NCI-H2029 (cell line): ENCODE results near the gene SDF2.
A peak's percentile ranks its signal among the peaks of the same experiment; 100 is the strongest.
"Not testable (repeated sequence)": the region's sequence is repeated elsewhere in the genome, so short reads cannot be mapped to it uniquely, and the experiment has no call there.

Source experiments
- DNase-seq: peaks from one replicate; lab custom pipeline; 2025; lab: John Stamatoyannopoulos, UW

The SDF2 gene

DNA sequence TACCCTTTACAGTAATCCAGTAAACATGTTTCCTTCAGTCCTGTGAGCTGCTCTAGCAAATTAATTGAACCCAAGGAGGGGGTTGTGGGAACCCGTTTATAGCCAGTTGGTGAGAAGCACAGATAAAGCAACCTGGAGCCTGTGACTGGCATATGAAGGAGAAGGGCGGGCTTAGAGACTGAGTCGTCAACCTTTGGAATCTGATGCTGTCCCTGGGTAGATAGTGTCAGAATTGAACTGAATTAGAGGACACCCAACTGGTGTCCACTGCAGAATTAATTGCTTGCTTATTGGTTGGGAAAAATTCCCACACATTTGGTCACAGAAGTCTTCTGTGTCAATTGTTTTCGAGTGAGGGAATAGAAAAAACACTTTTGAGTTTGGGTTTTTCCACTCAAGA is 34.9 kb downstream of the SDF2 start:
- no peak for DNase-seq

DNA sequence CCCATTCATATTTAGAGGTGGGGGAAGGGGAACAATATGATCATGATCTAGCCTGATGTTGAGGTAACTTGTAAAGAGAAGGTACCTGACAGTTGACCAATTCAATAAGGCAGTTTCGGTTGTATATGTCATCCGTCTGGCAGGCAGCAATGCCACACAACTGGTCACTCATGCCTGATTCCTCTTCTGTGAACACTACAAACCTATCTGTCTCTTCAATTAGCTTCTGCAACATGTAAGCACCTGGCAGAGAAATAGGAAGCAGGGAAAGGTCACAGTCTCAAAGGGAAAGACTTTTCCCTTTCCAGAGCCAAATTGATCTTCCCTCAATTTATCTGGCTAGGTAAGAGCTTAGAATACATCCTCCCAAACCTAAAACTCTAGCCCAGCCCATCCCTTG is 37.6 kb downstream of the SDF2 start:
- DNase-seq = no peak

DNA sequence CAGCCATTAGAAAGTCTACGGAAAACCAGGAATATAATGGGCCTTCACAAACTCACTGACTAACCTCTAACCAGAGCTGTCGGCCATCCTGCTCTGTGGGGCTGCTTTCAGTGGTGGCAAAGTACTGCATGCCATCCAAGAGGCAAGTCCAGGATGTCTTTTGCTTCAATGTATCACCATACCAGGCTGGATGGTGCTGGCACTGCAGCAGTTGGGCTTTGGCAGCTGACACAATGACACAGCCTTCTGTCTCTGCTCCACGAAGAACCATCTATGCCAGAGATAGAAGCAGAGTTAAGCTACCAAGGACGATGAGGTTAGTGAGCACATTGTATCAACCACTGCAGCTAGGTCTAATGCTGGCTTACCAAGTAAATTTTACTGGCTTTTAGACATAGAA is 38.0 kb downstream of the SDF2 start:
- DNase-seq = no peak

DNA sequence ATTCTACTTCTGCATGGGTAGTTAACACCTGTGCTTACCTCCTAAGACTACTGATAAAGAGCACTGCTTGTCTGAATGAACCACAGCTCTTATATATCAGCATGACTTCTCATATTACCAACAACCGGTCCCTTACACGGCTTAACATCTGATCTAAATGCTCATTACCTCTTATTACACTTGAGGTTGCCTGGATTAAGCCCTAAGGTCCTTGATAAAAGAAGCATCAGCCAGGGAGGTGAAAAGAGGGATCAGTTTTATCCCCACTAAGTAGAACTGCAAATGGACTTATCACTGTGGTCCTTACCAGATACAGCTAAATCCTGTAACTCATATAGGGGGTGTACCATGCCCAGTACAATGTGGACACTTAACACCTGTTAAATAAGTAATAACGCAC is 39.5 kb downstream of the SDF2 start:
- no peak for DNase-seq

DNA sequence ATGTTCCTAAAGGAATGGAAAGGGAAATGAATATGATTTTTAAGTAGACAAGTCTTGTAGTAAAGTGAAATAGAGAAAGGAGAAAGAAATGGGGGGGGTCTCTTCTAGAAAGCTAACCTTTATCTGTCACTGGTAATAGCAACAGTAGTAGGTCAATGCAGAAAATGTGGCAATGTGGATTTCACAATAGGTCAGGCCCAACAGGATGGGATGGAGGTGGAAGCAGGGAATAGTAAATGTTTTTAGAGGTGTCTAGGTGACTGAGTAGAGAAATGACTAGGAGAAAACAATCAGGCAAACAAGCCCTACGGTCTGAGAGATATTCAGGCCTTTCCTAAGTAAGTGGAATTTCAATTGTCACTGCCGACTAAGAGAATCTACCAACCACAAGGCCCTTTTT is 41.7 kb downstream of the SDF2 start:
- DNase-seq = no peak

DNA sequence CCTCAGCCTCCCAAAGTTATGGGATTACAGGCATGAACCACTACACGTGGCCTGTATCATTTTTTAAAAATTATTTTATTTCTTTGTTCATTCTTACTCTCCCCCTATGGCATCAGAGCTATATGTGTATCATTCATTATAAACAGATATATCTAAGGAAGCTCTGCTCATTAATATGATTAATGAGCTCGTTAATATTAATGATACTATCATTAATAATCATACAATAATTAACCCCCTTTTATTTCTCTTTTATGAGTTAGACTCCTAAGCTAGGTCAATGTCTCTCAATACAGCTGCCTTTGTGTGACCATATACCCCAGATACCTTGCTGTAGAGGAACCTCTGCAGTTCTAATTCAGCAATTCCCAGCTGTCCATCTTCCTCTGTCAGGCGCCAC is 43.2 kb downstream of the SDF2 start:
- DNase-seq = no peak

DNA sequence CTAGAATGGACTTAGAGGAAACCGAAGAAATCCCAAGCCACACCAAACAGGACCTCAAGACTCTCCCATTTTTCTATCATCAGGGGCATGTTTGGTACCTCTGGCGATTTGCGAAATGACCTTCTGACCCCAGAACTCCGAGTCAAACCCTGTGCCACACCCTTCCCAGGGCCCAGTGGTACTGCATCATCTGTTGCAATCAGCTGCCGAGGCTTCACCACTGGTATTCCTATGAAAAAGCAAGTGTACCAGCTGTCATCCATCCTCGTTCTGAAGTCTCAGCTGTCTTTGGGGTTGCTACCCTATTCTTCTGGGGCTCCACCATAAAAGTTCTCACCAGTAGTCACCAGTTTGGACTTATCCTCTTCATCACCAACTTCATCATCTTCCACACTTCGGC is 45.4 kb downstream of the SDF2 start:
- no peak for DNase-seq

DNA sequence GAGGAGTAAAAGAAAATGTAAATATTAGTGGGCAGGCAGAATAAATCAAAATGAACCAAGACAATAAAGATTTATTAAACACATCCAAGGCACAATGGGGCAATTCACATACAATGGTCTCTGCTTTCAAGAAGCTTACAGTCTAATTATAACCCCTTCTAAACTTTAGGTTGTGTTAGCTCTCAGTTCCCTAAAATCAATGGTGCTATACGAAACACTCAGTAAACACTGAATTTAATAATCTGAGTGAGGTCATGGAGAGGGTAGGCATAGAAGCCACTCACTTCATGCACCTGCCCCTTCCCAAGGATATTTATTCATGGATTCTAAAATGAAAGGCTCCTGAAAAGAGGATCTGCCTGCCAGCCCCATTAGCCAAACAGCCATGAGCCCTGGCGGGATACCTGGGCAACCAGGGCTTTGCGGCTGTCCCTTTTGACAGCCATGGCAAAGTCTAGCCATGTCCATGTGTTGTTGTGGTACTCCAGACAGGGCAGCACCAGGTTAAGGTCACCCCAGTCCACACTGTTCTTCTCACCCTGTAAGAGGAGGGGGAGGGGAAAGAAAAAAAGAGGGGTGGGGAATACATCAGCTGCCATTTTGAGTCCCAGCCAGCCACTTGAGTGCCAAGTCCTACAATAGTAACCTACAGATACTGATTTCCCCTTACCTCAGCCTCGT is 46.3 kb downstream of the SDF2 start:
- peak; percentile 56 for DNase-seq

DNA sequence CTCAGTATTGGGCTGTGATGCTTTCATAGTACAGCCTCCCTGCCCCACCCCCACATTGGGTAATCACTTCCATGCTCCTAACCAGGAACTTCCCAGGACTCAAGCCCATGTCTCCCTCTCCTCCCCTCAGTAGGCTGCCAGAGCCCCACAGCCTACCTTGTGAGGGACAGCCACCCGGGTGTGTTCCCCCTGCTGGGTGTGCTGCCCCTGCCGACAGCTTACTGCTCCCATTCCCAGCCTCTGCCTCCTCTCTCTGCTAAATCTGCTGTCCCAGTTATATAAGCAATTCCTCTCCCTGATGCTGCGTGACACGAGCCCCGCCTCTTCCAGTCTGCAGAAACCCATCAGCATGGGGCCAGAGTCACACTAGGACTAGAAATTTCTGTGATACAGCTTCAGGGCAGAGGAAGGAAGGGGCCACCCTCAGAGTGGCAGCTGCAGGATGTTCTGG is 47.8 kb downstream of the SDF2 start, which contains the start of gene RSKR:
RSKR (minus strand) TSS at position 255 of the 451 bp plus-strand sequence; CDS start at position 231, 24 bp downstream.
- no peak for DNase-seq

DNA sequence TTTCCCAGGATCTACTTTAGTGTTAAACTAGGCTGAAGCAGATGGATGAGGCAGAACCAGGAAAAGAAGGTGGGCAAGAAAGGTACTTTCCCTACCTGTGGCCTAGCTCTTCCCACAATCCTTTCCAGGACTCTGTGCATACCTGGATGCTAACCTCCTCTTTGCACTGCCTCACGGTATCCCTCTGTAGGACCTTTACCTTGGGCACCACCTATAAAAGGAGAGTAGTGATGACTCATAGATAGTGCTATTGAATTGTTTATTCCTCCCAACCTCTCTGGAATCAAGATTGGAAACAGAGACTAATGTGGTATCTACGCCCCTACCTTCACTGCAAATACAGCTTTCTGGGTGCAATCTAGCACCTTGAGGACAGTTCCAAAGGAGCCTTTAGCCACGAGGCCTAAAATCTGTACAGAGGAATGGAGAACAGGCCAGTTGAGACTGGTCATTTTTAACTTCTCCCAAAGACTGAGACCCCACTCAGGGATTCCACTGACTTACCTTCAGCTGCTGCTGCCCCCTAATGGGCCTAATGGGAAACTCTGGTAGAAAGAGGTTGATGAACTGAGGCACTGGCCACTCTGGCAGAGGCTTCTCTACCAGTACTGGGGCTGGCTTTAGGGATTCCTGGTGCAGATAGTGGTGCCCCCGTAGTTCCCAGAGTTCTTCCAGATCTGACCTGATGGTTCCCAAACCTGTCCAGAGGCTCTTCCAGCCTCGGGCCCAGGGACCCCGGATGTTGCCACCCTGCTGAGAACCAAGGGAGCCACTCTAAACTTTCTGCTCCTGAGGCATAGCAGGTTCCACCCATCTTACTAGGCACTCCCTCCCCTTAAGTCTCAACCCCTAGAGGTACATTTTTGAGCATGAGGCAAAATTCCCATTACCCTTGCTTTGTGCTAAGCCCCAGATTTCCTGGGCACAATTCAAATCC is 48.5 kb downstream of the SDF2 start:
- no peak for DNase-seq

DNA sequence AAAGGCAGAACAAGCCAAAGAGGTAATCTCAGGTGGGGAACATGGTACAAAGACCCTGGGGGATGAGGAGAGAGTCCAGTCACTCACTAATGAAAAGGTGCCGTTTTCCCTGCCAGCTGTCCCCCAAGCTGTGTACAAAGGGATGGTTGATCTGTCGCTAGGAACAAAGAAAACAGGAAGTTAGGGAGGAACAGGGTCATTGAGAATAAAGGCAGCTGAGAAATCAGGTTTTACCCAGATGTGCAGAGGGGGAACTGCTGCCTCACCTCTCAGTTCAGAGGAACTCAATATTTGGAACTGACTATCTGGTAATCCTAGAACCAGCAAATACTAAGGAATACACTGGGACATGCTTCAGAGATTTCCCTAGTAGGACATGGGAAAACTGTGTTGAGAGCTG is 49.2 kb downstream of the SDF2 start:
- peak; percentile 23 for DNase-seq

DNA sequence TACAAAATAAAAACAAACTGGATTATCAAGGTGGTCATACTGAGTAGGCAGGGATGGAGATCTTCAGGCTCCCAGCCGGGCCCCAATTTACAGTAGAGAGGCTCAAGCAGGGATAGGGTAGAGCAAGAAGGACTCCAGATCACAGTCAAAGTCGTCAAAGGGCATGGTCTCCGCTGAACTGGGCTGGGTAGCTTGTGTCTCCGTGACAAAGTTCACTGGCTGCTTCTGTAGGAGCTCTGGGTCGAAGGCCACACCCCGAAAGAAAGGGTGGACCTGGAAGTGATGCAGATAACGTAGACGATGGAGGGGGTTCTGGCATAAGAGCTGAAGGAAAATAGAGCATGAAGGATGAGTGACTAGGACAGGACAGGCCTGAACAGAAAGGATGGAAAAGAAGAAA is 51.3 kb downstream of the SDF2 start:
- DNase-seq = no peak

DNA sequence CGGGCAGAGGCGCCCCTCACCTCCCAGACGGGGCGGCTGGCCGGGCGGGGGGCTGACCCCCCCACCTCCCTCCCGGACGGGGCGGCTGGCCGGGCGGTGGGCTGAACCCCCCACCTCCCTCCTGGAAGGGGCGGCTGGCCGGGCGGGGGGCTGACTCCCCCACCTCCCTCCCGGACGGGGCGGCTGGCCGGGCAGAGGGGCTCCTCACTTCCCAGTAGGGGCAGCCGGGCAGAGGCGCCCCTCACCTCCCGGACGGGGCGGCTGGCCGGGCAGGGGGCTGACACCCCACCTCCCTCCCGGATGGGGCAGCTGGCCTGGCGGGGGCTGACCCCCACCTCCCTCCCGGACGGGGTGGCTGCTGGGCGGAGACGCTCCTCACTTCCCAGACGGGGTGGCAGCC is 57.7 kb downstream of the SDF2 start:
- DNase-seq = not testable (repeated sequence)

DNA sequence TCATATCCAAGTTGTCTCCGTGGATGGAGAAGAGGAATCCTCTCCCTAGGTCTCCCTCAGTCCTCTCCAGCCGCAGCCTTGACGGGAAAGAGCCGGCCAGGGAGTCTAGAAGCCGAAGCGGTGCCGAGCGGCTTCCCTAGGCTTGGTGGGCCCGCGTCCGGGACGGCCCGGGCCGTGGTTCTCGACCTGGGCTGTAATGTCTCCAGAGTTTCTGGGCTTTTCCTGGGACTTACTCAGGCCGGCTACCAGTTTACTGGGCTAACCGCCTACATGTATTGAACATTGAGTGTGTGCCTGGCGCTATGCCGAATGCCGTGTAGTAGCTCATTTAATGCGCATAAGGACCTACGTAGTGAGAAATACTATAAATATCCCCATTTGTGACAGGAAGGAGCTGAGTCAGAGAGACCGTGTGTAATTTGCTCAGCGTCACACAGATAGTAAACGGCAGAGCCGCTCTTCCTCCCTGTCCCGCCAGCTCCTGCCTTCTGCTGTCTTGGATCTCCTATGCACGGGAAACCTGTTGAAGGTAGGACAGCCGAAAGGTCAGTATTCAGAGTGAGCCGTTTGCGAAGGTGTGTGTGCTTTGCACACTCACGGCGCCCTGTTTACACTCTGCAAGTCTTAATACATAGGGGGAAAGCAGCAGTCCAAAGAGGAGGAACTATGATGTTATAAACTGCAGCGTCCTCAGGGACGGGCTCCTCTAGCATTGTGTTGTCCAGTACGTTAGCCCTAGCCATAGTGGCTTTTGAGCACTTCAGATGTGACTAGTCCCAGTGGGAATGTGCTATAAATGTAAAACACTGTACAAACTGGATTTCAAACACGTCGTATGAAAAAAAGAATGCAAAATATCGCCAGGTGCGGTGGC is 62.2 kb downstream of the SDF2 start:
- peak; percentile 58 for DNase-seq

DNA sequence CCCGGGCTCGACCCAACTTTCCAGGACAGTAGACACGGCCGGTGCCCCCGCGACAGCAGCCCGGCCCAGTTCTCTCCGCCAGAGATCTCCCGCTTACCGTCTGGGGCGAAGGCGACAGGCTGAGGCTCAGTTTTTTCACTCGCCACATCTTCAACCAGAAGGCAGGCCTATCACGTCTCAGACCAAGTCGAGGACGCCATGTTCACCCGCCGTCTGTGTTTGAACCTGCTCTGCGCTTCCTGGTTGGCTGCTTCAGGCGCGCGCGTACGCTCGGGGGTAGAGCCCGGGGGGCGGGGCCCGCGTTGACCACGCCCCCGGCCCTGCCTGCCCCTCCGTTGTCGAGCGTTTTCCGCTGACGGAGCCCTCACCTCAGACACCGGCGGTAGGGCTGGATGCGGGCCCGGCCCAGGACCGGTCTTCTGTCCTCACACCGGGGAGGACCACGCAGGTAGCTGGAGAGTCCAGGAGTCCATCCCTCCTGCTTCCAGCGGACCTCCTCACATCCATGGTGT is 62.9 kb downstream of the SDF2 start, which contains the start of gene SPAG5:
SPAG5 (minus strand) TSS at position 227 of the 512 bp plus-strand sequence; CDS start at position 148, 79 bp downstream.
- peak; percentile 81 for DNase-seq

DNA sequence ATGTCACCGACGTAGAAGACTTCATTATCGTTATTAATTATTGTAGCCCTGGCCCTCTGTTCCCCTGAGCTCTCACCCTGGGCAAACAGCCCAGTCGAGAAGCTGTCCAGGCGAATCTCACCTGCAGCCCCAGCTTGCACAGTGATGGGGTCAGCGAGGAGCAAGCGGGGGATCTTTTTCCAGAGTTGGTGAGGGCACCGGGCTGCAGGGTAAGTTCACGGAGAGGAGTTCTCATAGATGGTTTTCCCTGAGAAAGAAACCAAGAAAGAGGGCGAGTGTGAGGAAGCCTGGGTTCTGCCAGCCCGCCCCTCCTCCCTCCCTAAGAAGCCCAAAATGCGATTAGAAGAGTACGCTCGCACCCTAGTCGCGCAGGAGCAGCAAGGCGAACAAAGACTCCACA is 63.3 kb downstream of the SDF2 start:
- no peak for DNase-seq
